NCI-H128 (cell line): ENCODE data around the gene SNRPB2.

Experiments used
- DNase-seq: peaks from one replicate; lab custom pipeline; 2025; ENCODE audit not compliant: unreplicated experiment; lab: John Stamatoyannopoulos, UW

The SNRPB2 gene

GRCh38 chr20:16732506-16733152 is 2.8 kb downstream of the SNRPB2 start:
- DNase-seq, result no peak

DNA sequence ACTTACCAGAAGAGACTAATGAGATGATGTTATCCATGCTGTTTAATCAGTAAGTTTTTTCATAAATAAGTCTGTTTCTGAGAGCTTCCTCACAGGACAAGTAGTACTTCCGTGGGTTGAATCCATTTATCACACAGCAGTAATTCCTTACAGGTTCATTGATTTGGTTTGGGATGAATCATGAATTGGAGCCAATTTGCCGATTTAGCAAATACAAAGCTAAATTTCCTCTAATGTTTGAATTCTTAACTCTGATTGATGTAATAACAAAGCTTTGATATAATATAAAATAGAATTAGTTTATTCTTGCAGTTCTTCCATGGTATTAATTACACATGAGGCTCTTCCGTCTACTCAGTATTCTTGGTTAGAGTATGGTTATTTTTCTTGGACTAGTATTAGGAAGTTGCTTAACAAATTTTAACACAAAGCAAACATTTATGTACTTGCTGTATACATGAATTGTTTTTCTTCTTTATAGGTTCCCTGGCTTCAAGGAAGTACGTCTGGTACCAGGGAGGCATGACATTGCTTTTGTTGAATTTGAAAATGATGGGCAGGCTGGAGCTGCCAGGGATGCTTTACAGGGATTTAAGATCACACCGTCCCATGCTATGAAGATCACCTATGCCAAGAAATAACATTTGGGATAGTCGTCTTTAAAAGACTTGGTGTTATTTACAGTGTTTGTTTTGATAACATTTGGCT is 10.7 kb downstream of the SNRPB2 start:
- DNase-seq, result no peak

- DNase-seq, result no peak
Observed at GRCh38 chr20:16744178-16744807, 14.5 kb downstream of the SNRPB2 start.

GRCh38 chr20:16745204-16745603 is 15.4 kb downstream of the SNRPB2 start:
- no peak for DNase-seq

DNA sequence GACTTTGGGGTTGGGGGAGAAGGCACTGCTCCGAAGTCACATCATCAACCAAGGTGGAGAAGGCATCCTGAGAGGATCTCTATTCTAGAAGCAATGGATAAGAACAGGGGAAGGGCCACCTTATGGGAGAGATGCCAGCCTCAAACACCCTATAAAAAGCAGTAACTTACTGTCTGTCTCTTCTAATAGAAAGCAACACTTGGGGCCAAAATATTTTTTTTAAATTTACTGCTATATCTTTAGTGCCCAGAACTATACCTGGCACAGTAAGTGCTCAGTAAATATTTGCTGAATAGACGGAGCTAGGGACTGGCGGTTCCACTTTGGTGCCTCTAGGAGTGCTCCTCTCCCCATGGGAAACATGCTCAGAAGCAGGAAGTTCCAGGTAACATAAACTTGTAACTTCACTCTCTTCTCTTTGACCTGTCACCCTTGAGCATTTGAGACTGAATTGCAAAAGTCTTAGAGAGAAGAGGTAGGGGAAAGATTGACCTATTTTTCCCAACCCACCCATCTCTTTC is 17.5 kb downstream of the SNRPB2 start:
- no peak for DNase-seq

GRCh38 chr20:16748308-16748900 is 18.6 kb downstream of the SNRPB2 start, which contains the start of gene OTOR:
OTOR (plus strand) TSS chr20:16748358; CDS start chr20:16748402, 44 bp downstream.
- DNase-seq, result no peak

- DNase-seq, result no peak
Observed at GRCh38 chr20:16749573-16749972, 19.7 kb downstream of the SNRPB2 start.

DNA sequence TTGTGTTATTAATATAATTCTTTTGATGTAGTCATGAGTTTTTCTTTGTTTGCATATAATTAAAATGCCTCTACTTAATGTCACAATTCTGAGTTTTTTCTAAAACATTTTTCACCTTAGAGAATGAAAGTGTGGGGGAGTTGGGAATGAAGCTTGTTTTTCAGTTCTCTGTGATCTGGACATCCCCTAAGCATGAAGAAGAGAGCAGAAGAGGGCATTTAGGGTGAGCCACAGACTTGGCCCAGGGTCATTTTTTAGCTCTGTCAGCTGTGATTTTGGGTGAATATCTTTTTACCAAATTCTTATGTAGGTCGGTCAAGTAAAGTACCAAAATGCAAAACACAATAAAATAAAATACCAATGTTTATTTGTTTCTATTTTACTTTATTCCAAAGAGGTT is 22.3 kb downstream of the SNRPB2 start:
- no peak for DNase-seq

DNA sequence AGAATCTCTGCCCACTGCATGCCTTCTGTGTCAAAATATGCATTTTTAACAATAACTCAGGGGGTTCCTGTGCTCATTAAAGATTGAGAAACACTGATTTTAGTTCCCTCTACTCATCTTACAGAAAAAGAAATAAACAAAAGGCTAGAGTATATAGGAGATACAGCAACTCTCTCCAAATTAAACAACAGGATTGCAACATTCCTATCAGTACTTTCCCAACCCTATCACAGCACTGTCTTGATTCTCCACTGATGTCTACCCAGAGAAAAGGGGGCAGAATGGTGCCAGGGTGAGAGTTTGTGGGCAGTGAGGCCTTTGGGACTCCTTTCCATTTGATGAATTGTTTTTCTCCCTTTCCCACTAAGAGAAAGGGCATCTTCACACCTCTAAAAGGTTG is 23.1 kb downstream of the SNRPB2 start:
- no peak for DNase-seq

GRCh38 chr20:16758454-16759180 is 28.8 kb downstream of the SNRPB2 start:
- no peak for DNase-seq

DNA sequence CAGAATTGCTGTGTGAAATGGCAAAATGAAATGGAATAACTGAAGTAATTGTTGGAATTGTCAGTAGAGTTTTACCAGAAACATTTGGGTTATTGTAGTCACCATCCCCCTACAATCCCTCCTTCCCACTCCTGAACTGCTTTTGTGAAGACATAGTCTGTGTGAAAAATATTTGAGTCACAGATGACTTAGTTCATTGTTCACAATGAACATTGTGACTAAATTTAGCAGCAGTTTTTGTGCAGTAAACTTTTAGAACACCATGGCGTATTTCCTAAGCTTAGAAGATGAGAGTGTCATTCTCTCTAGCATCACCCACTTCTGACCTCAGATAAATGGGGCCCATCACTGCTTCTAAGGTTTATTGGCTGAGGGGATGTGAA is 29.3 kb downstream of the SNRPB2 start:
- DNase-seq, result no peak

DNA sequence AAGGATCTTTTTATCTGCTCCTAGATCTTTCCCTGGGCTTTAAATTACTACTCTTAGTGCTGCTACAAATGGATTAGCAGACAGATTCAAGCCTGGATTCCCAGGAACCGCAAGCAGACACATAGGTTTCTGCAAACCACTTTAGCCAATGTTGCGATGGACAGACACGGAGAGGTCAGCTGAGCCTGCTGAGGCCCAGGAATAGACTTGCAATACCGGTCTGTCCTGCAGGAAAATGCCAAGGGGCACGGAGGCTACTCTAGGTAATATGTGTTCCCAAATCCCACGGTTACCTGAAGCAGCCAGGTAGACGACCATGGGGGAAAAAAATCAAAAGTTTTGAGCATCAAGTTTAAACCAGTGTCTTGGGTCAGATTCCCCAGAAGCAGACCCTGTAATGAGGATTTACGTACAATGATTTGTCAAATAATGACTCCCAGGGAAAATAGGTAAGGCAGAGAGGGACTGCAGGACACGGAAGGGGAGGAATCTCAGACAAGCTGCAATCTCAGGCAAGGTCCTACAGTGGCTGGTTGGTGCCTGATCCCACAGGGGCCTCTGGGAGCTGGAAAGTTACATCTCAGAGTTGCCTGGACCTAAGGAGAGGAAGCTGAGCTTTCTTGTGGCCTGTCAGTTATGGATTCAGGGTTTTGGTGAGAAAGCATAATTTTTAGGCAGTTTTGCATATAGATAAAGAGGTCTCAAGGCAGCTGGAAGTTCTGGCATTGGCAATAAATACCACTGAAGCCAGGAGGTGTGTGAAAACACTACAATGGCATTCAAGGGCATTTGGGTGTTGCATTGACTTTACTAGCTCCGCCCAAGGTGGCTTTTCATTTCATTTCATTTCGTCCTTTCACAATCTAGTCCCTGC is 30.8 kb downstream of the SNRPB2 start:
- no peak for DNase-seq

DNA sequence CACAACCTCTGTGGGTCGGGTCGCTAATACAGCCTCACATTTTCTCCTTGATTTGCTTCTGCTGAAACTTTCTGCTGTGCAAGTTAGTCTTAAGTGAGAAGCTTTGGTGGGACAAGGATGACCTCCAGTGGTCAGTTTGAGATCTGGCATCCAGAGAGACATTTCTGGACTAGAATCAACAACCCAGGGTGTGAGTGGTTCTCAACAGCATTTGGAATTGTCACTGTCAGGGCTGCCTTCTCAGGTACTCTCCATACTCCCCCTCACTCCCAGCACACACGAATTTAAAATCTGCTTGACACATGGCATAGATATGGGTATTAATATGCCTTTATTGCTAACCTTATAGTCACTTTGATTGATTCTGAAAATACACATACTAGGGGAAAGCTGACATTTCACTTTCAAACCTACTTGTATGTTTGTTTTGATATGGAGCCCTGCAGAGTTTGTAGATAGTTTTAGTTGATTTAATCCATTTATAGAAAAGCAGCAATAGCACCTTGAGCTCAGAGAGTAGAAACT is 31.5 kb downstream of the SNRPB2 start:
- peak; percentile 10 for DNase-seq

DNA sequence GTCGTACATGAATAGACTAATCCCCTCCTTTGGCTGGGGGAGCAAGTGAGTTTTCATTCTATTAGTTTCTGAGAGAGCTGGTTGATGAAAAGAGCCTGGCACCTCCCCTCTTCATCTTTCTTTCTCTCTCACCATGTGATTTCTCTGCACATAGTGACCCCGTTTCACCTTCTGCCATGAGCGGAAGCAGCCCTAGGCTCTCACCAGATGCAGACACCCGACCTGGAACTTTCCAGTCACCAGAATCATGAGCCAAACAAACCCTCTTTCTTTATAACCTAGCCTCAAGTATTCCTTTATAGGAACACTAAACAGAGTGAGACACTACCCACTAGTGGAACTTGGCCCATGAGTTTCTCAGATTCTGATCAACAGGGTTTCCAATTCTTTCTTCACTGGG is 34.7 kb downstream of the SNRPB2 start:
- no peak for DNase-seq

- DNase-seq, result no peak
Observed at GRCh38 chr20:16771213-16771612, 41.4 kb downstream of the SNRPB2 start.

- DNase-seq, result no peak
Observed at GRCh38 chr20:16775961-16776360, 46.1 kb downstream of the SNRPB2 start.

DNA sequence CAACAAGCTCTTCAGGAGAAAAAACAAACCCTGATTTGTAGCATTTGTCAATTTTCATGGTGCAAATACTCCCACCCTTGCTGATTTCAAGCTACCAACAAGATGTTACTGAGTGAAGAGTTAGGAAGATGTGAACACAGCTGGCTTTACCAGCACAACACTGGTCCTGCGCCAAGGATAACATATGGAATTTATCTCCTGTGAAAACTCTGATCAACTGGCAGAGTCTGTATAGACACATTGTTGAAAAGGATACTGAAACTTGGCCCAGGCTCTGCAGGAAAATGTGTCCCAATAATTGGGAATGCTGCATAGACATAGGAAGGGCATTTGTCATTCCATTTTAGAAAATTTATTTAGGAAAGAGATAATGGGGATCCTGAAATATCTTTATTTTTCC is 47.3 kb downstream of the SNRPB2 start:
- DNase-seq, result no peak

DNA sequence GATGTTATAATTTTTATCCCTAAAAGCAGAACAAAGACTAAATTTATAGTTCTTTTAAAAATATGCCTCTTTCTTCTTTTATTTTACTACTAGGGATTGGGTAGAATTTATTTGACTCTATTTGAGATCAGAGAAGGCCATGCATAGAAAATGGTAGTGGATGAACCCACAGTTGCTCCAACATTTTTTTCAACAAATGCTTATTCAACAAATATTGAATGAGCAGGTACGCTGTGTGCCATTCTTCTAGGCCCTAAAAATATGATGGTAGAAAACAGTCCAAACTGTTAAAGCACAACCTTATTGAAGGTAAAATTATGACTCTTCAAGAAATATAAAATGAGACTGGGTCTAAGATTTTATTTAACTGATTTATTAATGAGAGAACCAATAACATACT is 48.3 kb downstream of the SNRPB2 start:
- DNase-seq, result no peak

GRCh38 chr20:16781496-16781895 is 51.7 kb downstream of the SNRPB2 start:
- no peak for DNase-seq

- no peak for DNase-seq
Observed at GRCh38 chr20:16785226-16785625, 55.4 kb downstream of the SNRPB2 start.
